Kidney (tissue), 14 donors: ENCODE data around the gene OR2H2. TPM values are rescaled to one million over a fixed set of nuclear protein-coding genes. Genes with fewer than 3 reads are reported as not detected.

ENCODE experiments used
- DNase-seq, 5 donors: peaks; one replicate each; pipeline ENCODE4 v3.0.0-alpha.2; 2013 to 2020
- FAIRE-seq: peaks from 2 replicates; lab custom pipeline; 2012; peaks lifted over from hg19 to GRCh38; lab: Jason Lieb, UNC
- H3K27ac ChIP-seq, 2 donors: one replicate each; pipeline ENCODE4 v1.7.0; 2013; ENCODE audit warnings: low read depth in 2 of 2, low read length in 2 of 2, inconsistent platforms in 1 of 2
- H3K27me3 ChIP-seq: one replicate; pipeline ENCODE4 v1.7.1; 2013; ENCODE audit warnings: low read length, inconsistent platforms; ENCODE audit not compliant: control insufficient read depth, insufficient read depth
- H3K36me3 ChIP-seq, 3 donors: one replicate each; pipeline versions ENCODE4 v1.7.0 to v1.7.1; 2013; ENCODE audit warnings: low read length in 3 of 3, control low read depth in 1 of 3, inconsistent platforms in 1 of 3; ENCODE audit not compliant: insufficient read depth in 3 of 3, control insufficient read depth in 2 of 3
- H3K4me1 ChIP-seq, 3 donors: one replicate each; pipeline versions ENCODE4 v1.7.0 to v1.7.1; 2013; ENCODE audit warnings: low read length in 3 of 3, inconsistent platforms in 1 of 3, low read depth in 1 of 3; ENCODE audit not compliant: control insufficient read depth in 2 of 3, insufficient read depth in 2 of 3
- H3K4me3 ChIP-seq, 3 donors: one replicate each; pipeline versions ENCODE4 v1.7.0 to v1.8.1; 2013; ENCODE audit warnings: low read length in 3 of 3, control low read depth in 1 of 3, inconsistent platforms in 1 of 3
- H3K9ac ChIP-seq, 3 donors: one replicate each; pipeline versions ENCODE4 v1.7.0 to v1.7.1; 2013; ENCODE audit warnings: low read length in 3 of 3, control low read depth in 1 of 3, inconsistent platforms in 1 of 3
- H3K9me3 ChIP-seq, 3 donors: one replicate each; pipeline versions ENCODE4 v1.7.0 to v1.7.1; 2013; ENCODE audit warnings: low read length in 3 of 3, control low read depth in 1 of 3, inconsistent platforms in 1 of 3; ENCODE audit not compliant: control insufficient read depth in 2 of 3, insufficient read depth in 1 of 3
- CTCF ChIP-seq: IDR thresholded peaks from 3 replicates; pipeline ENCODE4 v1.5.1; 2012; ENCODE audit warnings: mild to moderate bottlenecking, moderate library complexity, borderline replicate concordance; ENCODE audit not compliant: insufficient read depth; ENCODE audit errors: extremely low read depth
- intact Hi-C: fragments of 100-400 bp; cut with DNase I; formaldehyde crosslinking; loops from one replicate; pipeline ENCODE4 v1.11.1; 2022
- polyA plus RNA-seq: library from polyadenylated mRNA; stranded (reverse); fragments of 350-450 nt; fragmentation: Illumina TruSeq; extraction: RNeasy Lipid Tissue Mini Kit (QIAGEN cat#74804); gene quantifications from one replicate; pipeline ENCODE4 v1.2.3, GENCODE V29; 2014; ENCODE audit warnings: low read depth, low replicate concordance; ENCODE audit not compliant: insufficient read depth
- total RNA-seq: library from RNA; stranded (reverse); fragmentation: NEBNext Ultra II Directional; extraction: Animal tissue kit (Norgen Biotek cat#: 25700); gene quantifications from one replicate; pipeline ENCODE4 v1.2.1, GENCODE V29; 2021
- donor health status: control.
- donor health status: control.
- donor health status: control.
- donor health status: control.
- donor health status: control.
- donor health status: DM: yes; HTN: yes; CAD: no.
- donor health status: Normal renal cell carcinoma (clear cell type).

The OR2H2 gene
- total and polyA plus RNA-seq, 2 donors from 2014 or later: not detected

GRCh38 chr6:29611426-29611825, 26.5 kb downstream of the OR2H2 start:
- no peak overlapping the region for H3K9ac ChIP-seq
- H3K4me1 ChIP-seq: no peaks in the 10 kb centered on the region
- no peaks in the 10 kb centered on the region for H3K9me3 ChIP-seq
- no peak overlapping the region for H3K27ac ChIP-seq
- H3K36me3 ChIP-seq: peaks cover 7 to 11% (median 8%) of the 10 kb centered on the region in 3 donors
- intact Hi-C loops: no loop called here
- no peak for TF ChIP-seq CTCF
- H3K27me3 ChIP-seq: no peaks in the 10 kb centered on the region
- no peak overlapping the region for H3K4me3 ChIP-seq
- no peak for FAIRE-seq
- DNase-seq: no peak

GRCh38 chr6:29617782-29618554, 33.0 kb downstream of the OR2H2 start:
- Histone ChIP-seq H3K4me1 (no peaks in the 10 kb centered on the region), H3K27ac (no peak overlapping the region), H3K9ac (no peak overlapping the region), H3K4me3 (no peak overlapping the region), H3K36me3 (peaks cover 0 to 11% (median 0%) of the 10 kb centered on the region in 3 donors), H3K9me3 (no peaks in the 10 kb centered on the region), H3K27me3 (no peaks in the 10 kb centered on the region)
- FAIRE-seq (no peak), DNase-seq (no peak)
- TF ChIP-seq CTCF: no peak
- intact Hi-C loops: no loop called here

- peaks cover 0 to 7% (median 0%) of the 10 kb centered on the region in 3 donors for H3K36me3 ChIP-seq
- no peak for TF ChIP-seq CTCF
- intact Hi-C loops: no loop called here
Measured at GRCh38 chr6:29619578-29620160, 34.7 kb downstream of the OR2H2 start.

More at GRCh38 chr6:29619578-29620160, 34.7 kb downstream of the OR2H2 start:
- Histone ChIP-seq H3K4me3 (no peak overlapping the region), H3K9me3 (no peaks in the 10 kb centered on the region), H3K4me1 (no peaks in the 10 kb centered on the region), H3K27ac (no peak overlapping the region), H3K9ac (no peak overlapping the region), H3K27me3 (no peaks in the 10 kb centered on the region)
- FAIRE-seq: no peak
- no peak for DNase-seq
